Fibroblast of lung (primary cell): ENCODE measurements around the gene CCDC187. TPM values are rescaled to one million over a fixed set of nuclear protein-coding genes. Genes with fewer than 3 reads are reported as not detected.
A peak's percentile ranks its signal among the peaks of the same experiment; 100 is the strongest.

Experiments used
- DNase-seq, 2 donors: peaks; one replicate each; pipeline versions ENCODE4 v3.0.0 to v3.0.0-alpha.2; 2010; ENCODE audit warnings: low read depth in 2 of 2
- H2AFZ ChIP-seq: 2 replicates; pipeline ENCODE4 v1.5.1; 2012; ENCODE audit warnings: low read length, control low read depth, inconsistent platforms
- H3K27ac ChIP-seq: 2 replicates; pipeline ENCODE4 v1.5.1; 2011; ENCODE audit warnings: low read length, control low read depth; ENCODE audit not compliant: insufficient read depth
- H3K27me3 ChIP-seq: 2 replicates; pipeline ENCODE4 v1.5.1; 2011; ENCODE audit warnings: mild to moderate bottlenecking, low read length; ENCODE audit not compliant: control insufficient read depth, insufficient read depth
- H3K36me3 ChIP-seq: 2 replicates; pipeline ENCODE4 v1.5.1; 2011; ENCODE audit warnings: low read length; ENCODE audit not compliant: control insufficient read depth, insufficient read depth
- H3K4me1 ChIP-seq: 2 replicates; pipeline ENCODE4 v1.5.1; 2011; ENCODE audit warnings: low read length; ENCODE audit not compliant: control insufficient read depth, insufficient read depth; ENCODE audit errors: extremely low read depth
- H3K4me2 ChIP-seq: 2 replicates; pipeline ENCODE4 v1.5.1; 2011; ENCODE audit warnings: low read length, control low read depth; ENCODE audit not compliant: insufficient read depth; ENCODE audit errors: extremely low read depth
- H3K4me3 ChIP-seq, 4 experiments: fragments of 200-600 bp in 1 of 4; sonication (generic) in 1 of 4; replicated peaks in 1 of 4; 2 replicates each; pipeline ENCODE4 v1.5.1; 2011 to 2016; ENCODE audit warnings: low read length in 4 of 4, low read depth in 3 of 4, mild to moderate bottlenecking in 3 of 4, control low read depth in 2 of 4, inconsistent platforms in 1 of 4, mixed read lengths in 1 of 4; ENCODE audit not compliant: insufficient read depth in 1 of 4; ENCODE audit errors: control extremely low read depth in 1 of 4
- H3K79me2 ChIP-seq: 2 replicates; pipeline ENCODE4 v1.5.1; 2012; ENCODE audit warnings: mild to moderate bottlenecking, low read length, inconsistent platforms; ENCODE audit not compliant: control insufficient read depth, insufficient read depth
- H3K9ac ChIP-seq: 2 replicates; pipeline ENCODE4 v1.5.1; 2011; ENCODE audit warnings: mild to moderate bottlenecking, low read length, control low read depth; ENCODE audit not compliant: insufficient read depth
- H3K9me3 ChIP-seq: 2 replicates; pipeline ENCODE4 v1.5.1; 2012; ENCODE audit warnings: low read depth, low read length; ENCODE audit not compliant: control insufficient read depth, insufficient read depth
- H4K20me1 ChIP-seq: 2 replicates; pipeline ENCODE4 v1.5.1; 2011; ENCODE audit warnings: low read length; ENCODE audit not compliant: control insufficient read depth, insufficient read depth; ENCODE audit errors: extremely low read depth
- CTCF ChIP-seq, 2 donors: IDR thresholded peaks in 1 of 2; conservative IDR thresholded peaks in 1 of 2; 1 replicate in 1 of 2; 2 replicates in 1 of 2; pipeline ENCODE4 v1.5.1; 2011 to 2012; ENCODE audit warnings: low read length in 2 of 2, control low read depth in 1 of 2, inconsistent platforms in 1 of 2, low read depth in 1 of 2, mild to moderate bottlenecking in 1 of 2
- EZH2 ChIP-seq: IDR thresholded peaks from 2 replicates; pipeline ENCODE4 v1.5.1; 2012; ENCODE audit warnings: low read length, control low read depth, mild to moderate bottlenecking; ENCODE audit errors: missing control alignments
- polyA plus RNA-seq, 2 donors: library from polyadenylated mRNA; depleted of rRNA in 1 of 2; stranded (reverse) in 1 of 2; unstranded in 1 of 2; fragments of >200 nt; gene quantifications; 2 replicates each; pipeline ENCODE4 v1.2.1, GENCODE V29; 2011 to 2012; ENCODE audit warnings: missing spikeins in 1 of 2
- total RNA-seq: library from RNA; depleted of rRNA; stranded (reverse); fragments of >200 nt; gene quantifications from 2 replicates; pipeline ENCODE4 v1.2.1, GENCODE V29; 2014

The CCDC187 gene
- total and polyA plus RNA-seq, 2 donors (not counting 1 experiment from before 2014, with no cell fraction given): not detected

- Histone ChIP-seq H2AFZ (no peak overlapping the region), H3K27ac (no peak overlapping the region), H3K9me3 (no peaks in the 10 kb centered on the region), H3K79me2 (no peaks in the 10 kb centered on the region), H3K9ac (no peak overlapping the region), H3K27me3 (no peaks in the 10 kb centered on the region), H3K4me1 (no peaks in the 10 kb centered on the region), H3K4me3 (no peak overlapping the region), H3K4me2 (no peak overlapping the region), H4K20me1 (no peaks in the 10 kb centered on the region), H3K36me3 (no peaks in the 10 kb centered on the region)
- DNase-seq: no peak
- no peak for TF ChIP-seq EZH2
- no peak for TF ChIP-seq CTCF (conservative IDR thresholded peaks at IDR 0.05 in 1 of 2, IDR thresholded peaks at IDR 0.05 in 1 of 2; ENCODE audit: low read depth in 1 of 2, low read length in 2 of 2)
Measured at GRCh38 chr9:136314056-136314416, 10.1 kb upstream of the CCDC187 start.

GRCh38 chr9:136313111-136314055 is 9.5 kb upstream of the CCDC187 start:
- no peak for TF ChIP-seq EZH2
- TF ChIP-seq CTCF (conservative IDR thresholded peaks at IDR 0.05 in 1 of 2, IDR thresholded peaks at IDR 0.05 in 1 of 2; ENCODE audit: low read depth in 1 of 2, low read length in 2 of 2): no peak
- Histone ChIP-seq H3K79me2 (no peaks in the 10 kb centered on the region), H3K27ac (no peak overlapping the region), H3K9me3 (no peaks in the 10 kb centered on the region), H3K4me2 (no peak overlapping the region), H3K4me3 (no peak overlapping the region), H4K20me1 (no peaks in the 10 kb centered on the region), H2AFZ (no peak overlapping the region), H3K27me3 (no peaks in the 10 kb centered on the region), H3K9ac (no peak overlapping the region), H3K4me1 (no peaks in the 10 kb centered on the region), H3K36me3 (no peaks in the 10 kb centered on the region)
- DNase-seq: no peak

- Histone ChIP-seq H3K4me2 (no peak overlapping the region), H3K27ac (no peak overlapping the region), H3K9ac (no peak overlapping the region), H3K4me1 (no peaks in the 10 kb centered on the region), H3K36me3 (no peaks in the 10 kb centered on the region), H2AFZ (no peak overlapping the region), H3K27me3 (no peaks in the 10 kb centered on the region), H3K9me3 (no peaks in the 10 kb centered on the region), H4K20me1 (no peaks in the 10 kb centered on the region), H3K79me2 (no peaks in the 10 kb centered on the region), H3K4me3 (no peak overlapping the region)
- DNase-seq: peak; percentile 32 to 68
- TF ChIP-seq EZH2 (no peak), CTCF (conservative IDR thresholded peaks at IDR 0.05 in 1 of 2, IDR thresholded peaks at IDR 0.05 in 1 of 2; ENCODE audit: low read depth in 1 of 2, low read length in 2 of 2) (peak; percentile 69 to 86)
Measured at GRCh38 chr9:136312436-136312835, 8.5 kb upstream of the CCDC187 start.
